Measurements from ENCODE around the gene ADRB1.

Gene ADRB1

GRCh38 chr10:114094795-114095194 lies 51.1 kb downstream of the ADRB1 start:
- no peak for TF ChIP-seq FOXP2 (optimal IDR thresholded peaks at IDR 0.05; ENCODE audit: borderline replicate concordance, extremely low read depth, extremely low read length, insufficient read depth)
- no peak for TF ChIP-seq POLR2AphosphoS5 (IDR thresholded peaks at IDR 0.05; ENCODE audit: low read depth, low read length)
- no peak for TF ChIP-seq SIN3A (IDR thresholded peaks at IDR 0.05; ENCODE audit: borderline replicate concordance, insufficient read depth, low read length)
- no peak for TF ChIP-seq TAF1 (IDR thresholded peaks at IDR 0.05; ENCODE audit: borderline replicate concordance, insufficient read depth, low read length)

GRCh38 chr10:114095559-114096337 lies 52.1 kb downstream of the ADRB1 start:
- TF ChIP-seq REST (IDR thresholded peaks at IDR 0.05; ENCODE audit: insufficient read depth in 1 of 2, low read depth in 2 of 2, low read length in 2 of 2) (no peak), FOXP2 (optimal IDR thresholded peaks at IDR 0.05; ENCODE audit: borderline replicate concordance, extremely low read depth, extremely low read length, insufficient read depth) (no peak), SIN3A (IDR thresholded peaks at IDR 0.05; ENCODE audit: borderline replicate concordance, insufficient read depth, low read length) (no peak), TAF1 (IDR thresholded peaks at IDR 0.05; ENCODE audit: borderline replicate concordance, insufficient read depth, low read length) (no peak), POLR2AphosphoS5 (IDR thresholded peaks at IDR 0.05; ENCODE audit: low read depth, low read length) (no peak)

Data from PFSK-1 (cell line).